Thyroid gland (tissue), 4 donors: Measurements from ENCODE around the gene ALDH1A1.

Source experiments
- CTCF ChIP-seq, 6 experiments: fragments of 200-600 bp in 3 of 6; fragments of 450-650 bp in 3 of 6; sonication (generic) in 3 of 6; IDR thresholded peaks; one replicate each; pipeline ENCODE4 v1.5.1; 2016 to 2019; ENCODE audit warnings: antibody characterized with exemption in 6 of 6, mild to moderate bottlenecking in 2 of 6, inconsistent platforms in 1 of 6, moderate library complexity in 1 of 6
- POLR2A ChIP-seq, 2 donors: fragments of 450-650 bp; IDR thresholded peaks; one replicate each; pipeline ENCODE4 v1.6.1; 2017; ENCODE audit warnings: antibody characterized with exemption in 2 of 2, mild to moderate bottlenecking in 2 of 2, moderate library complexity in 1 of 2

DNA sequence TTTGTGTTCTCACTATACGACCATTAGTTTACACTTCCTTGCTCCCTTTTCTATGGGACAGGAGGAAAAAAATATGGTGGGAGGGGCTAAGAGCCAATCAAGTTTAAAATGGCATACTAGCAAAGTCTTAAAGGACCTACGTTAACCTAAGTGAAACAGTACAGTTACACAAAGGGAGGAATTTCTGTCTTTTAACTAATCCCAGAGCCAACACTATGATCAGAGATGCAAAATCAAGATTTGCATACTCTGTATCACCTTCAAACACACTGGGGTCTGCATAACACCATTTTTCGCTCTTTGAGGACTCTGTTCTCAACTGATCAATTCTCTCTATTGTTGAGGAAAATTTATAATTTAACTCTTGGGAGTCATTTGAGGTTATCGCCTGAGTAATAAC is 49.8 kb downstream of the ALDH1A1 start:
- TF ChIP-seq CTCF (IDR thresholded peaks at IDR 0.05) (no peak), POLR2A (IDR thresholded peaks at IDR 0.05) (no peak)
